HepG2 (cell line): ENCODE results near the gene ZBTB18.

Source experiments
- TBX3 ChIP-seq: fragments of 450-650 bp; IDR thresholded peaks from 2 replicates; pipeline ENCODE4 v1.6.1; 2017; ENCODE audit warnings: antibody characterized with exemption, mild to moderate bottlenecking, inconsistent platforms, borderline replicate concordance
- TF ChIP-seq, protein P1 (sequence below): sonication (generic); formaldehyde crosslinking; IDR thresholded peaks from 2 replicates; pipeline ENCODE4 v1.8.1; 2022; ENCODE audit warnings: low read depth, mild to moderate bottlenecking, missing genetic modification reagents
- TF ChIP-seq, protein P2 (sequence below): sonication (generic); formaldehyde crosslinking; IDR thresholded peaks from 2 replicates; pipeline ENCODE4 v1.4.0; 2020; ENCODE audit warnings: low read depth, mild to moderate bottlenecking, missing genetic modification reagents

DNA sequence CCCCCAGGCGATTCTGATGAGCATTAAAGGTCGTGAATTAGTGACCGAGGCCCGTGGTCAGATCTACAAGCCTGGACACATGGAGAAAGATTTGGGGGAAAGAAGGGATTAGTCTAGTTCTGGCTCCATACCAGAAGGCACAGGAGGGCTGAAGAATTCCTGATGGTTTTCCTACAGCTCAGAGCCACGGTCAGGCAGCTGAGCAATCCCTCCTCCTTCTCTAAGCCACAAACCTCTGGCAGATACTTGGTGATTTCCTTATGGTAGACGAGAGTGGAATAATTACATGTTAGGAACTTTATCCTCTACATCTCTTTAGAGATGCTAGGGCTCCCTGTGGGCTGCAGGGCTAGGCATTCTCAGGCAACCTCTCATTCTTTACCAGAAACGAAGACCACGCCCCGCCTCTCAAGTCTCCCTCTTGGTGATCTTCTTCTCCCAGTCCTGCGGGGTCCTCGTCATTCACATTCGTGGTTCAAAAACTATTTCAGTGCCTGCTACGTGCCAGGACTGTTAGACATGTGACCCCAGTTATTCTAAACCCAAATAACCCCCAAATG is 20.5 kb upstream of the ZBTB18 start:
- TF ChIP-seq, protein P1, sequence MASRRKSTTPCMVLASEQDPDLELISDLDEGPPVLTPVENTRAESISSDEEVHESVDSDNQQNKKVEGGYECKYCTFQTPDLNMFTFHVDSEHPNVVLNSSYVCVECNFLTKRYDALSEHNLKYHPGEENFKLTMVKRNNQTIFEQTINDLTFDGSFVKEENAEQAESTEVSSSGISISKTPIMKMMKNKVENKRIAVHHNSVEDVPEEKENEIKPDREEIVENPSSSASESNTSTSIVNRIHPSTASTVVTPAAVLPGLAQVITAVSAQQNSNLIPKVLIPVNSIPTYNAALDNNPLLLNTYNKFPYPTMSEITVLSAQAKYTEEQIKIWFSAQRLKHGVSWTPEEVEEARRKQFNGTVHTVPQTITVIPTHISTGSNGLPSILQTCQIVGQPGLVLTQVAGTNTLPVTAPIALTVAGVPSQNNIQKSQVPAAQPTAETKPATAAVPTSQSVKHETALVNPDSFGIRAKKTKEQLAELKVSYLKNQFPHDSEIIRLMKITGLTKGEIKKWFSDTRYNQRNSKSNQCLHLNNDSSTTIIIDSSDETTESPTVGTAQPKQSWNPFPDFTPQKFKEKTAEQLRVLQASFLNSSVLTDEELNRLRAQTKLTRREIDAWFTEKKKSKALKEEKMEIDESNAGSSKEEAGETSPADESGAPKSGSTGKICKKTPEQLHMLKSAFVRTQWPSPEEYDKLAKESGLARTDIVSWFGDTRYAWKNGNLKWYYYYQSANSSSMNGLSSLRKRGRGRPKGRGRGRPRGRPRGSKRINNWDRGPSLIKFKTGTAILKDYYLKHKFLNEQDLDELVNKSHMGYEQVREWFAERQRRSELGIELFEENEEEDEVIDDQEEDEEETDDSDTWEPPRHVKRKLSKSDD (CRISPR knock-in tag), result no peak
- TF ChIP-seq, protein P2, sequence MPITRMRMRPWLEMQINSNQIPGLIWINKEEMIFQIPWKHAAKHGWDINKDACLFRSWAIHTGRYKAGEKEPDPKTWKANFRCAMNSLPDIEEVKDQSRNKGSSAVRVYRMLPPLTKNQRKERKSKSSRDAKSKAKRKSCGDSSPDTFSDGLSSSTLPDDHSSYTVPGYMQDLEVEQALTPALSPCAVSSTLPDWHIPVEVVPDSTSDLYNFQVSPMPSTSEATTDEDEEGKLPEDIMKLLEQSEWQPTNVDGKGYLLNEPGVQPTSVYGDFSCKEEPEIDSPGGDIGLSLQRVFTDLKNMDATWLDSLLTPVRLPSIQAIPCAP (CRISPR knock-in tag), result no peak
- no peak for TF ChIP-seq TBX3
